ENCODE results near the gene GNG7. TPM values are rescaled to one million over a fixed set of nuclear protein-coding genes. Genes with fewer than 3 reads are reported as not detected.
A peak's percentile ranks its signal among the peaks of the same experiment; 100 is the strongest.

GNG7 gene
- polyA plus RNA-seq, 3 donors, result 1.1 to 1.6 (median 1.3) TPM

- Histone ChIP-seq H3K27ac (ENCODE audit: low read depth in 1 of 2, low read length in 2 of 2) (no peak overlapping the region), H3K4me3 (replicated peaks in 1 of 3; ENCODE audit: low read depth in 2 of 3, low read length in 3 of 3) (no peak overlapping the region), H3K9me3 (replicated peaks in 1 of 2; ENCODE audit: control insufficient read depth in 1 of 2, insufficient read depth in 1 of 2, low read length in 2 of 2) (no peaks in the 10 kb centered on the region), H3K27me3 (ENCODE audit: control insufficient read depth in 2 of 2, insufficient read depth in 2 of 2, low read length in 2 of 2) (no peaks in the 10 kb centered on the region), H3K79me2 (ENCODE audit: insufficient read depth, low read length) (no peaks in the 10 kb centered on the region), H4K20me1 (ENCODE audit: insufficient read depth, low read length) (no peaks in the 10 kb centered on the region), H3K36me3 (replicated peaks in 1 of 2; ENCODE audit: control insufficient read depth in 1 of 2, insufficient read depth in 2 of 2, low read length in 2 of 2) (no peaks in the 10 kb centered on the region), H2AFZ (ENCODE audit: insufficient read depth, low read depth, low read length, poor library complexity, severe bottlenecking) (no peak overlapping the region), H3K4me1 (ENCODE audit: control insufficient read depth in 1 of 2, insufficient read depth in 2 of 2, low read length in 2 of 2) (no peaks in the 10 kb centered on the region), H3K4me2 (replicated peaks; ENCODE audit: extremely low read depth, low read length, poor library complexity, severe bottlenecking) (no peak overlapping the region), H3K9ac (ENCODE audit: insufficient read depth, low read length, poor library complexity, severe bottlenecking) (no peak overlapping the region)
- intact Hi-C loops (cut with micrococcal nuclease), result no loop called here
- Mint-ChIP-seq H3K4me3 (no peak overlapping the region), H3K9me3 (peaks cover 0 to 9% (median 2%) of the 10 kb centered on the region in 7 donors), H3K4me1 (peaks cover 7% of the 10 kb centered on the region), H3K36me3 (no peaks in the 10 kb centered on the region), H3K27me3 (ENCODE audit: low read depth in 3 of 3) (peaks cover 0 to 1% (median 1%) of the 10 kb centered on the region in 3 donors), H3K27ac (no peak overlapping the region)
- DNase-seq, result no peak
- TF ChIP-seq, protein P1, sequence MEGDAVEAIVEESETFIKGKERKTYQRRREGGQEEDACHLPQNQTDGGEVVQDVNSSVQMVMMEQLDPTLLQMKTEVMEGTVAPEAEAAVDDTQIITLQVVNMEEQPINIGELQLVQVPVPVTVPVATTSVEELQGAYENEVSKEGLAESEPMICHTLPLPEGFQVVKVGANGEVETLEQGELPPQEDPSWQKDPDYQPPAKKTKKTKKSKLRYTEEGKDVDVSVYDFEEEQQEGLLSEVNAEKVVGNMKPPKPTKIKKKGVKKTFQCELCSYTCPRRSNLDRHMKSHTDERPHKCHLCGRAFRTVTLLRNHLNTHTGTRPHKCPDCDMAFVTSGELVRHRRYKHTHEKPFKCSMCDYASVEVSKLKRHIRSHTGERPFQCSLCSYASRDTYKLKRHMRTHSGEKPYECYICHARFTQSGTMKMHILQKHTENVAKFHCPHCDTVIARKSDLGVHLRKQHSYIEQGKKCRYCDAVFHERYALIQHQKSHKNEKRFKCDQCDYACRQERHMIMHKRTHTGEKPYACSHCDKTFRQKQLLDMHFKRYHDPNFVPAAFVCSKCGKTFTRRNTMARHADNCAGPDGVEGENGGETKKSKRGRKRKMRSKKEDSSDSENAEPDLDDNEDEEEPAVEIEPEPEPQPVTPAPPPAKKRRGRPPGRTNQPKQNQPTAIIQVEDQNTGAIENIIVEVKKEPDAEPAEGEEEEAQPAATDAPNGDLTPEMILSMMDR (IDR thresholded peaks at IDR 0.05), result no peak
- 96% methylated on average over 10 of the region's 12 CpGs for WGBS (ENCODE audit: insufficient coverage)
These were observed 166.0 kb downstream of the GNG7 start for GRCh38 chr19:2536461-2536860.

- H3K4me3 ChIP-seq (replicated peaks in 1 of 3; ENCODE audit: low read depth in 2 of 3, low read length in 3 of 3), result no peak overlapping the region
- H3K27ac ChIP-seq (ENCODE audit: low read depth in 1 of 2, low read length in 2 of 2), result no peak overlapping the region
- peaks cover 6% of the 10 kb centered on the region for H3K4me1 Mint-ChIP-seq
- peak overlapping the region in 2 of 7 donors; percentile 31 to 52 for H3K27ac Mint-ChIP-seq
- intact Hi-C loops (cut with micrococcal nuclease), result no loop called here
- DNase-seq, result no peak
- no peaks in the 10 kb centered on the region for H3K9me3 ChIP-seq (replicated peaks in 1 of 2; ENCODE audit: control insufficient read depth in 1 of 2, insufficient read depth in 1 of 2, low read length in 2 of 2)
- WGBS (ENCODE audit: insufficient coverage), result 93% methylated on average over 2 of the region's 2 CpGs
- no peaks in the 10 kb centered on the region for H3K36me3 Mint-ChIP-seq
- peaks cover 0 to 9% (median 2%) of the 10 kb centered on the region in 7 donors for H3K9me3 Mint-ChIP-seq
- H3K4me2 ChIP-seq (replicated peaks; ENCODE audit: extremely low read depth, low read length, poor library complexity, severe bottlenecking), result no peak overlapping the region
- H3K36me3 ChIP-seq (replicated peaks in 1 of 2; ENCODE audit: control insufficient read depth in 1 of 2, insufficient read depth in 2 of 2, low read length in 2 of 2), result no peaks in the 10 kb centered on the region
- TF ChIP-seq, protein P1 (IDR thresholded peaks at IDR 0.05), result no peak
- H3K27me3 ChIP-seq (ENCODE audit: control insufficient read depth in 2 of 2, insufficient read depth in 2 of 2, low read length in 2 of 2), result no peaks in the 10 kb centered on the region
- no peaks in the 10 kb centered on the region for H3K79me2 ChIP-seq (ENCODE audit: insufficient read depth, low read length)
- peaks cover 0 to 1% (median 0%) of the 10 kb centered on the region in 3 donors for H3K27me3 Mint-ChIP-seq (ENCODE audit: low read depth in 3 of 3)
- H4K20me1 ChIP-seq (ENCODE audit: insufficient read depth, low read length), result no peaks in the 10 kb centered on the region
- H2AFZ ChIP-seq (ENCODE audit: insufficient read depth, low read depth, low read length, poor library complexity, severe bottlenecking), result no peak overlapping the region
- no peaks in the 10 kb centered on the region for H3K4me1 ChIP-seq (ENCODE audit: control insufficient read depth in 1 of 2, insufficient read depth in 2 of 2, low read length in 2 of 2)
- no peak overlapping the region for H3K4me3 Mint-ChIP-seq
- H3K9ac ChIP-seq (ENCODE audit: insufficient read depth, low read length, poor library complexity, severe bottlenecking), result no peak overlapping the region
These were observed 168.0 kb downstream of the GNG7 start for GRCh38 chr19:2534423-2535013.
